C4-2B (cell line): ENCODE results near the gene TGFB1.

ENCODE experiments used
- H3K27ac ChIP-seq: fragments of 450-650 bp; 2 replicates; pipeline ENCODE4 v1.5.1; 2017
- ZFX ChIP-seq: fragments of 450-650 bp; IDR thresholded peaks from 2 replicates; pipeline ENCODE4 v1.6.1; 2017
- TF ChIP-seq, protein P1 (sequence below): fragments of 450-650 bp; conservative IDR thresholded peaks from 2 replicates; pipeline ENCODE4 v1.5.1; 2017; ENCODE audit warnings: mild to moderate bottlenecking

TGFB1 gene

DNA sequence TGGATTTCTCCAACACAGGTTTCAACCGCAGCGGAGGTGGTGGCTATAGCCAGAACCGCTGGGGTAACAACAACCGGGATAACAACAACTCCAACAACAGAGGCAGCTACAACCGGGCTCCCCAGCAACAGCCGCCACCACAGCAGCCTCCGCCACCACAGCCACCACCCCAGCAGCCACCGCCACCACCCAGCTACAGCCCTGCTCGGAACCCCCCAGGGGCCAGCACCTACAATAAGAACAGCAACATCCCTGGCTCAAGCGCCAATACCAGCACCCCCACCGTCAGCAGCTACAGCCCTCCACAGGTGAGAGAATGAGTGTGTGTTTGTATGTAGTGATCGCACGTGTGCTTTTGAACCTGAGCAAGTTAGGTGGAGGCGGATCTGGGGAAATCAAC is 49.8 kb downstream of the TGFB1 start:
- no peak overlapping the region for H3K27ac ChIP-seq
- TF ChIP-seq, protein P1, sequence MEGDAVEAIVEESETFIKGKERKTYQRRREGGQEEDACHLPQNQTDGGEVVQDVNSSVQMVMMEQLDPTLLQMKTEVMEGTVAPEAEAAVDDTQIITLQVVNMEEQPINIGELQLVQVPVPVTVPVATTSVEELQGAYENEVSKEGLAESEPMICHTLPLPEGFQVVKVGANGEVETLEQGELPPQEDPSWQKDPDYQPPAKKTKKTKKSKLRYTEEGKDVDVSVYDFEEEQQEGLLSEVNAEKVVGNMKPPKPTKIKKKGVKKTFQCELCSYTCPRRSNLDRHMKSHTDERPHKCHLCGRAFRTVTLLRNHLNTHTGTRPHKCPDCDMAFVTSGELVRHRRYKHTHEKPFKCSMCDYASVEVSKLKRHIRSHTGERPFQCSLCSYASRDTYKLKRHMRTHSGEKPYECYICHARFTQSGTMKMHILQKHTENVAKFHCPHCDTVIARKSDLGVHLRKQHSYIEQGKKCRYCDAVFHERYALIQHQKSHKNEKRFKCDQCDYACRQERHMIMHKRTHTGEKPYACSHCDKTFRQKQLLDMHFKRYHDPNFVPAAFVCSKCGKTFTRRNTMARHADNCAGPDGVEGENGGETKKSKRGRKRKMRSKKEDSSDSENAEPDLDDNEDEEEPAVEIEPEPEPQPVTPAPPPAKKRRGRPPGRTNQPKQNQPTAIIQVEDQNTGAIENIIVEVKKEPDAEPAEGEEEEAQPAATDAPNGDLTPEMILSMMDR, result no peak
- TF ChIP-seq ZFX, result no peak

DNA sequence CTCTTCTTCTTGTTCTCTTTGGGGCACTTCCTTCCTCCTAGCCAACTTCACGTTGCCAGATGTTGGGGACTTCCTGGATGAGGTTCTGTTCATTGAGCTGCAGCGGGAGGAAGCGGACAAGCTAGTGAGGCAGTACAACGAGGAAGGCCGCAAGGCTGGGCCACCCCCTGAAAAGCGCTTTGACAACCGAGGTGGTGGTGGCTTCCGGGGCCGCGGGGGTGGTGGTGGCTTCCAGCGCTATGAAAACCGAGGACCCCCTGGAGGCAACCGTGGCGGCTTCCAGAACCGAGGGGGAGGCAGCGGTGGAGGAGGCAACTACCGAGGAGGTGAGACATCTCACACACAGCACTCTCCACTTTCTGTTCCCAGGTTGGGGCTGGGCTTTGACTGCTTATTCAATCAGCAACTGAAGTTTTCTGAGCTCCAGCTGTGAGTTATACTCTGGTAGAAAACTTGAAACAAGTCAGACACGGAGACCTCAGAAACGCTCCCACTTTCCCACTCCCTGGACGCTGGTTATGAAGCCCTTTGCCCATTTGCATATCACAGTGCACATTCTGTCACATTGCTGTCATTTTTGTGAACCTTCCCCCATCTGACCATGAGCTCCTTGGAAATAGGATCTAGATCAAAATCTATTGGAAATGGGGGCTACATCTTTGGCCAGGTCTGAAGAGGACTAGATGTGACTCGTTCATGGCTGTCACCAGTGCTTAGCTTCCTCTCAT is 50.9 kb downstream of the TGFB1 start:
- TF ChIP-seq ZFX, result no peak
- TF ChIP-seq, protein P1, result no peak
- H3K27ac ChIP-seq, result no peak overlapping the region

DNA sequence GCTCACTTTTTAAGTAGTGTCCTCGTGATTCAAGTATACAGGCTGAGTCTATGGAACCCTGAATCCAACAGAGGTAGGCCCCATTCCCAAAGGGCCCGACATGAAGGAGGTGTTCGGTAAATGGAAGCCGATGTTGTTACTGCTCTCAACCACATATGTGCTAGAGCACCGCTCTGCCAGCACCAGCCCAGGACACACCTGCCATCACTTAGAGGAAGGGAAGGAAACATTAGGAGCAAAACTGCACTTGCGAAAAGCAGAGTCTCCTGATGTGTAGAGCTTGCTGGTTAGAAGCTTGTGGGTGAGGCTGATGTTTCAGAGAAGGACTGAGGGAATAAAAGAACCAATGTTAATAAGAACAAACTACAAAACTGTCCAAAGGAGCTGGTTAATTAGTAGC is 53.2 kb downstream of the TGFB1 start:
- no peak for TF ChIP-seq ZFX
- TF ChIP-seq, protein P1, result no peak
- H3K27ac ChIP-seq, result no peak overlapping the region

DNA sequence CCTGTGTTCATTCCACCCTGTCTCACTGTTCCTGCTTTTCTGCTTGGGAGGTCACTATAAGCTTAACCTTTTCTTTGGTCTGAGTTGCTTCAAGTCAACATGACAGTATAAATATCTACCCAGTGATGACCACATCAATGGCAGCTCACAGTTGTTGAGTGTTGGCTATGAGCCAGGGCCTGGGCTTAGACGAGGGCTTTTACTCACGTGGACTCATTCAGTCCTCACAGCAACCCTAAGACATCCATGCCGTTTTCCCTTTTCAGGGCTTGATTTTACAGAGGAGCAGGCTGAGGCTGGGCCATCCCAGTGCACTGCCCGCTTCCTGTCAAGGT is 54.0 kb downstream of the TGFB1 start:
- H3K27ac ChIP-seq, result no peak overlapping the region
- TF ChIP-seq, protein P1, result no peak
- TF ChIP-seq ZFX, result no peak

DNA sequence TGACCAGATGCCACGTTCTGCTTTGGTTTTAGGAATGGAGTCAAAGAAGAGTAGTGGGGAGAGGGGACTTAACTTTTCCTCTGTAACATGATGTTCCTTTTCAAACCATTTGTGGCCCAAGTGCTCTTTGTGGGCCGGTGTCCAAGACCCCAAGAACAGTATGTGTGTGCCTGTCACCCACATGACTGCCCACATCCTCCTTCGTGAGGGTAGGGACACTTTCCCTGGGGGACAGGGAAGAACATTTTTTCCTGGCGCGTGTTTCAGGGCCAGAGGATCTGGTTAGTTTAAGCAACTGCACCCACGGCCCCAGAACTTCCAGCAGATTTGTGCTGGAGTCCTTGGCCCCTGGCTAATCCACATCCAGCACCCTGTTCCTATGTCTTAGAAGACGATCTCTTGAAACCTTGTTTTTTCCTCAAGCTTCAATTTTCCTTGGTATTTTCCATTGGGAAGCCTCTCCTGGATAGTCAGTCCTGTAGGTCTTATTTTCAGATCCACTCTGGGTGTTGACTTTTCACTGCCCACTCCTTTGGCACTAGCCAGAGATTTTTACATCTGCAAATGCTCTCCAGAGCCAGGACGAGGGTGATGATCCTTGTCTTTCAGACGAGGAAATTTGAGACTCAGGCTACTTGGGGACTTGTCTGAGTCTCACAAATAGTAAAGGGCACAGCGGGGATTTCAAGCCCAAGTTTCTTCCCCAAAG is 54.5 kb downstream of the TGFB1 start:
- no peak overlapping the region for H3K27ac ChIP-seq
- no peak for TF ChIP-seq ZFX
- TF ChIP-seq, protein P1, result no peak

DNA sequence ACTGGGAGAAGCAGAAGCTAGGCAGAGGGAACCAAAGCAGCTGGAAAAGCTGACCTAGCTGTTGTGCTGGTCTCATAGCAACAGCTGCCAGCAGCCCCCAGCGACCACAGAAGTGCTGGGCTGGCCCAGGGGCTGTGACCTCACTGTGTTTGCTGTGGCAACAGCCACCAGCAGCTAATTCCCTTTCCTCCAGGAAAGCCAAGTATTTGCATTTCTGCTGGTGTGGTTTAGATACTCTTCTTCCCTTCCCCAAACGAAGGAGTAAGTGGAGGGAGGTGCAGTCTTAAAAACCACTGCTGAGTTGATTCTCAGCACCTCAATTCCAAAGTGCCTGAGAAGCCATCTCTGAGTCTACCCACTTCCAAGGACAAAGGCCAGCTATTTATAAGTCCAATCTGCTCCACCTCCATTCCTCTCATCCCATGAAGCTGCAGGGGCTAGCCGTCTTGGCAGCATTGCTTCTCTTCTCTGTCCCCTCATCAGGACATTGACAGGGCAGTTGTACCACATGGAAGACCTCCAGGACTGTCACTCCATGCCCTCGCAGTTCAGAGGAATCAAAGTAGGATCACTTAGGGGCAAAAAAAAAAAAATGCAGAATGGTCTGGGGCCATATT is 55.3 kb downstream of the TGFB1 start:
- no peak for TF ChIP-seq ZFX
- TF ChIP-seq, protein P1, result no peak
- no peak overlapping the region for H3K27ac ChIP-seq

DNA sequence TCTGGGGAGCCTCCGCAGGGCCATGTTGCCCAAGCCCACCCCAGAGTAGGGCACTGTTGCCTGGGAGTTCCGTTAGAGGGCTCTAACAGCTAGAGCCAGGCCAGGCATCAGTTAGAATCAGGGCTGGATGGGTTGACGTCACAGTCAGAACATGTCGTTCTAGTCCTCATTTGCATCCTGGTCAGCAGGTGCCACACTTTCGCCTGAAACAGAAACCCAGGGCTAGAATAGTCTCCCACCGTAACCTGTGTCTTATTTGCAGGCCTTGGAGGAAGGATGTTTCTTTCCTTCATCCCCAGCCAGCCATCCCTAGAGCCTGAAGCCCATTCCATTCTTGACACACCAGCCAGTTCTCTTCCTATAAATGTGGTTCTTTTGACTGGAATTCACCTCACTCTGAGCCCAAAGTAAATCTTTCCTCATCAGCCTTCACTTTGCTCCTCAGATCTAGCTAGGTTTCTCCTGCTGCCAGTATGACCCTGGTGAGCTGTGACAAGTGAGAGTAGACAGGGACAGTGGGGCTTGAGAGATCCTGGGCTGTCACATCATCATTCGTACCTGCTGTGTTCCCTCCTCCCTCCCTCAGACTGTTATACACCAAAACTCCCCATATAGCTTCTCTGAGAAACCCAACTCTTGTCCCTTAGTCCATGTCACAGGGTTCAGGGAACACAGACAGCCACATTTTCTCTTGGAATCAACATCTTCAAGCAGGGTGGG is 55.9 kb downstream of the TGFB1 start:
- TF ChIP-seq ZFX, result no peak
- TF ChIP-seq, protein P1, result no peak
- no peak overlapping the region for H3K27ac ChIP-seq
